Glutamatergic neuron (in vitro differentiated cells): Measurements from ENCODE around the gene FBXO33. TPM values are rescaled to one million over a fixed set of nuclear protein-coding genes. Genes with fewer than 3 reads are reported as not detected.

ENCODE experiments used
- DNase-seq: peaks from one replicate; pipeline ENCODE4 v3.0.0; 2022
- H3K27ac Mint-ChIP-seq: one replicate; pipeline ENCODE4 v1.8.0; 2020; ENCODE audit warnings: mild to moderate bottlenecking, mixed read lengths, inconsistent platforms; ENCODE audit not compliant: unreplicated experiment
- H3K27me3 Mint-ChIP-seq: one replicate; pipeline ENCODE4 v1.8.0; 2020; ENCODE audit warnings: mild to moderate bottlenecking, moderate library complexity, mixed read lengths, inconsistent platforms; ENCODE audit not compliant: unreplicated experiment
- H3K36me3 Mint-ChIP-seq: one replicate; pipeline ENCODE4 v1.8.0; 2020; ENCODE audit warnings: mild to moderate bottlenecking, mixed read lengths, inconsistent platforms; ENCODE audit not compliant: unreplicated experiment
- H3K4me1 Mint-ChIP-seq: one replicate; pipeline ENCODE4 v1.8.0; 2020; ENCODE audit warnings: mild to moderate bottlenecking, low read depth, mixed read lengths, inconsistent platforms; ENCODE audit not compliant: unreplicated experiment
- H3K4me3 Mint-ChIP-seq: one replicate; pipeline ENCODE4 v1.8.0; 2020; ENCODE audit warnings: mild to moderate bottlenecking, mixed read lengths, inconsistent platforms; ENCODE audit not compliant: unreplicated experiment
- H3K9me3 Mint-ChIP-seq: one replicate; pipeline ENCODE4 v1.8.0; 2020; ENCODE audit warnings: mild to moderate bottlenecking, moderate library complexity, mixed read lengths, inconsistent platforms; ENCODE audit not compliant: unreplicated experiment
- total RNA-seq: library from RNA; stranded (reverse); fragmentation: NEBNext Ultra II Directional; extraction: Animal tissue kit (Norgen Biotek cat#: 25700); gene quantifications from one replicate; pipeline ENCODE4 v1.2.1, GENCODE V29; 2021; ENCODE audit not compliant: unreplicated experiment
- TF ChIP-seq, protein P1 (sequence below): fragments of 200-600 bp; sonication (generic); IDR thresholded peaks from one replicate; pipeline ENCODE4 v1.5.0; 2021; ENCODE audit not compliant: partially characterized antibody, unreplicated experiment

The FBXO33 gene
- total RNA-seq, 1 donor from 2014 or later: 4.7 TPM

DNA sequence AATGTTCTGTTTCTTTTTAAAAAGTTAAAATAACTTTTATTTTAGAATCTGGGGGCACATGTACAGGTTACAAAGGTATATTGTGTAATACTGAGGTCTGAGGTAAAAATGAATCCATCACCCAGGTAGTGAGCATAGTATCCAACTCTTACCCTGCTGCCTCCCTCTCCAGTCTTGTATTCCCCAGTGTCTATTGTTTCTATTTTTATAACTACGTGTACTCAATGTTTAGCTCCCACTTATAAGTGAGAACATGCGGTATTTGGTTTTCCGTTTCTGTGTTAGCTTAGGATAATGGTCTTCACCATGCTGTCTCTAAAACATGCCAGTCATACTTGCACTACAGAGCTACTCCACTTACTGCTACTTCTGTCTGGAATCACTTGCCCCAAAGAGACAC lies 8.4 kb downstream of the FBXO33 start:
- no peak for DNase-seq
- TF ChIP-seq, protein P1, sequence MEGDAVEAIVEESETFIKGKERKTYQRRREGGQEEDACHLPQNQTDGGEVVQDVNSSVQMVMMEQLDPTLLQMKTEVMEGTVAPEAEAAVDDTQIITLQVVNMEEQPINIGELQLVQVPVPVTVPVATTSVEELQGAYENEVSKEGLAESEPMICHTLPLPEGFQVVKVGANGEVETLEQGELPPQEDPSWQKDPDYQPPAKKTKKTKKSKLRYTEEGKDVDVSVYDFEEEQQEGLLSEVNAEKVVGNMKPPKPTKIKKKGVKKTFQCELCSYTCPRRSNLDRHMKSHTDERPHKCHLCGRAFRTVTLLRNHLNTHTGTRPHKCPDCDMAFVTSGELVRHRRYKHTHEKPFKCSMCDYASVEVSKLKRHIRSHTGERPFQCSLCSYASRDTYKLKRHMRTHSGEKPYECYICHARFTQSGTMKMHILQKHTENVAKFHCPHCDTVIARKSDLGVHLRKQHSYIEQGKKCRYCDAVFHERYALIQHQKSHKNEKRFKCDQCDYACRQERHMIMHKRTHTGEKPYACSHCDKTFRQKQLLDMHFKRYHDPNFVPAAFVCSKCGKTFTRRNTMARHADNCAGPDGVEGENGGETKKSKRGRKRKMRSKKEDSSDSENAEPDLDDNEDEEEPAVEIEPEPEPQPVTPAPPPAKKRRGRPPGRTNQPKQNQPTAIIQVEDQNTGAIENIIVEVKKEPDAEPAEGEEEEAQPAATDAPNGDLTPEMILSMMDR: no peak
- Mint-ChIP-seq H3K4me1 (peaks cover 8% of the 10 kb centered on the region), H3K27me3 (no peaks in the 10 kb centered on the region), H3K27ac (no peak overlapping the region), H3K4me3 (no peak overlapping the region), H3K9me3 (no peaks in the 10 kb centered on the region), H3K36me3 (no peaks in the 10 kb centered on the region)

DNA sequence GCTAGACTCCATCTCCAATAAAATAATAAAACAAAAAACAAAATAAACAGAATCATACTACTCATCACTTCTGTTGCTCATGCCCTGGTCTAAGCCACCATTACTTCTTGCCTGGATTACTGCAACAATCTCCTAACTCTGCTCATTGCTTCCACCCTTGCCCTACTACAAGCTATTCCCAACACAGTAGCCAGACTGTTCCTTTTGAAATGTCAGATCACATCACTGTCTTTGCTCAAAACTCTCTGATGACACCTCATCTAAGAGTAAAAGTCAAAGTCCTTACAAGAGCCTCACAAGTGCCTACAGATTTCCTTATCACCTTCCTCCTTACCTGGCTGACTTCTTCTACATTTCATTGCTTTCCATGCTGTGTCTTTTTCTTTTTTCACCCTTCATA lies 10.0 kb downstream of the FBXO33 start:
- DNase-seq: no peak
- Mint-ChIP-seq H3K36me3 (no peaks in the 10 kb centered on the region), H3K4me1 (peaks cover 8% of the 10 kb centered on the region), H3K27ac (no peak overlapping the region), H3K9me3 (no peaks in the 10 kb centered on the region), H3K27me3 (no peaks in the 10 kb centered on the region), H3K4me3 (no peak overlapping the region)
- TF ChIP-seq, protein P1: no peak

DNA sequence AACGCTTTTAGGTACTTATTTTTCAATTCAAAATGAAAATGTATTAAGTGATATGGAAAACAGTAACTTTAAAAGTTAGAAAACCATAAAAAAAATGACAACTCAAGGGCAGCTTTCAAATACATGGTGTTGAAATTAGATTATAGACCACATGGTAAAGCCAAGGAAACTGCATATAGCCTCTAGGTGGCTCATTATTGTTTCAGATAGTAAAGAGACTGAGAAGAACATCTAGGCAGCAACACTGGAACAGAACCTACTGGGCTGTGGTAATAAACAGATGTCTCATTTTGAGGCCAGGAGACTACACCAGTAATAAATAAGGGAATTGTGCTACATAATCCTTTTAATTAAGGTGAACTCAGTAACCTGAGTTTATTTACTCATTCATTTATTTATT lies 13.0 kb downstream of the FBXO33 start:
- TF ChIP-seq, protein P1: no peak
- H3K27me3 Mint-ChIP-seq: no peaks in the 10 kb centered on the region
- H3K4me3 Mint-ChIP-seq: no peak overlapping the region

DNA sequence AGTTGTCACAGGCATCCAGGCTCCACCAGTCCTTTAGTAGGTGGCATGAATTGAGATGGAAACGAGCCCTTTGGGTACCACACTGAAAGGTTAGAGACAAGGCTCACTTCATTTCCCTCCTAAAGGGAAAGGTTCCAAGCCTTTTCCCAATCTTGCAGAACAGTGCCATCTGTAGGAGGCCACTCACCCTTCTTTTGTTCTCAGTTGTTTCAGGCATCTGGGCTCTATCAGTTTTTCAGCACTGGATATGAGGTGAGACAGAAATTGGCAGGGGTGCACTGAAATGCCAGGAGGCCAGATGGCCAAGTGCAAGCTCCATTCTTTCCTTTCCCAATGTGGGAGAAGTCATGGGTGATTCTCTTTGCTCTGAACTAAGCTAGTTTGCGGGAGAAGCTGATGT lies 15.2 kb downstream of the FBXO33 start:
- DNase-seq: no peak
- Mint-ChIP-seq H3K36me3 (peaks cover 26% of the 10 kb centered on the region), H3K9me3 (peaks cover 8% of the 10 kb centered on the region), H3K27ac (no peak overlapping the region), H3K4me3 (no peak overlapping the region), H3K4me1 (no peaks in the 10 kb centered on the region), H3K27me3 (no peaks in the 10 kb centered on the region)
- TF ChIP-seq, protein P1: no peak

More for the DNA sequence above, 13.0 kb downstream of the FBXO33 start:
- no peak overlapping the region for H3K27ac Mint-ChIP-seq
- peaks cover 8% of the 10 kb centered on the region for H3K9me3 Mint-ChIP-seq
- DNase-seq: no peak
- peaks cover 15% of the 10 kb centered on the region for H3K36me3 Mint-ChIP-seq
- peaks cover 2% of the 10 kb centered on the region for H3K4me1 Mint-ChIP-seq

DNA sequence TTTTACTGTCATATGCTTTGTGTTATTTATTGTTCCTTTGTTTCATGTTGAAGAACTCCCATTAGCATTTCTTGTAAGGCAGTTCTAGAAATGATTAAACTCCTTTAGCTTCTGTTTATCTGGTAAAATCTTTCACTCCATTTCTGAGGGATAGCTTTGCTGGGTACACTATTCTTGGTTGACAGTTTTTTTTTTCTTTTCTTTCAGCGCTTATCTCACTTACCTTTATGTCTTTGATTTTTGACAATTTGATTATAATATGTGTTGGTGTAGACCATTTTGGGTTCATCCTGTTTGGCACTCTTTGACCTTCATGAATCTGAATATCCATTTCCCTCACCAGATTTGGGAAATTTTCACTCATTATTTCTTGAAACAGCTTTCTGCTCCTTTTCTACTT lies 16.2 kb downstream of the FBXO33 start:
- TF ChIP-seq, protein P1: no peak
- Mint-ChIP-seq H3K4me3 (no peak overlapping the region), H3K36me3 (peaks cover 29% of the 10 kb centered on the region), H3K27me3 (no peaks in the 10 kb centered on the region), H3K27ac (no peak overlapping the region), H3K9me3 (peaks cover 8% of the 10 kb centered on the region), H3K4me1 (no peaks in the 10 kb centered on the region)
- DNase-seq: no peak
